Keratinocyte (primary cell): ENCODE data around the gene TIMM22.

ENCODE experiments used
- CTCF ChIP-seq, 3 experiments: IDR thresholded peaks in 1 of 3; conservative IDR thresholded peaks in 1 of 3; optimal IDR thresholded peaks in 1 of 3; 2 replicates in 2 of 3; 3 replicates in 1 of 3; pipeline versions ENCODE3 to v1.5.1; 2011; ENCODE audit warnings: low read length in 3 of 3, mild to moderate bottlenecking in 3 of 3, moderate library complexity in 2 of 3, control low read depth in 1 of 3, inconsistent platforms in 1 of 3; ENCODE audit not compliant: insufficient read depth in 2 of 3; ENCODE audit errors: extremely low read depth in 1 of 3
- EZH2 ChIP-seq: IDR thresholded peaks from one replicate; pipeline ENCODE4 v1.6.1; 2012; ENCODE audit warnings: inconsistent platforms, mild to moderate bottlenecking, low read length, moderate library complexity

DNA sequence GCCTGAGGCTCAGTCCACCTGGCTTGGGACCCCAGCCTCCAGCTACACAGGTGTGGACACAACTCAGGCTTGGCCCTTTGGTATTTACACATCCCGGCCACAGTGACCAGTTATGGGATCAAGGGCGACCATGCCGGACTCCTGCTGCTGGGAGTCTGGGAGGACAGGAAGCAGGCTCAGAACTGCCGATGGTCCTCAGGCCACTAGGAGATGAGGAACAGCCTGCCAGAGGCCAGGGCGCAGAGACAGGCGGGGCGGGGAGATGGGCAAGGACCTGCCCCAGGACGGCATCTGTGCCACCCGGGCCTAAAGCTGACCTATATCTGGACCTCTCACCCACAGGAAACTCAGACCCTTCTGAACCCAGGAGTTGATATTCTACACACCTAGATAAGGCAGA lies 29.8 kb upstream of the TIMM22 start:
- TF ChIP-seq EZH2 (no peak), CTCF (optimal IDR thresholded peaks at IDR 0.05 in 1 of 3, IDR thresholded peaks at IDR 0.05 in 1 of 3, conservative IDR thresholded peaks at IDR 0.05 in 1 of 3; ENCODE audit: extremely low read depth in 1 of 3, insufficient read depth in 2 of 3, low read length in 3 of 3) (no peak)
